ENCODE results near the gene LURAP1L.
"Not testable (repeated sequence)": the region's sequence is repeated elsewhere in the genome, so short reads cannot be mapped to it uniquely, and the experiment has no call there.

The LURAP1L gene

DNA sequence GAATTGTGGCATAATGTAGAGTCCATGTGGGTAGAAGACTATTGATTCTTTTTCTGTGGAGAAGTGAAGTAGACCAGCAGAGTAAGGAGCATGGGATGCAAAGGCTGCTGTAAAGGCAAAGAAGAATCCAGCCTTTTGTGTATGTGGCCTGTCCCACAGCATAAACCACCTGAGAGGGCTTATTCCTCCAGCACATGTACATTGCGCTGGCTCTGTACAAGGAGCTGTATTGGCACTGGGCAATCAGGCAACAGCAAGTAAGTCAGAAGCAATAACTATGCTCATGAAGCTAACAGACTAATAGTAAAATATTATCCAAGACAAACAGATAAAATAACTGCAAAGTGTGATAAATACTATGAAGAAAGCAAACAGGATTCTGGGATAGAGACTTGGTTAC, 86.2 kb downstream of the LURAP1L start:
- no peak for DNase-seq (ENCODE audit: low spot score)

DNA sequence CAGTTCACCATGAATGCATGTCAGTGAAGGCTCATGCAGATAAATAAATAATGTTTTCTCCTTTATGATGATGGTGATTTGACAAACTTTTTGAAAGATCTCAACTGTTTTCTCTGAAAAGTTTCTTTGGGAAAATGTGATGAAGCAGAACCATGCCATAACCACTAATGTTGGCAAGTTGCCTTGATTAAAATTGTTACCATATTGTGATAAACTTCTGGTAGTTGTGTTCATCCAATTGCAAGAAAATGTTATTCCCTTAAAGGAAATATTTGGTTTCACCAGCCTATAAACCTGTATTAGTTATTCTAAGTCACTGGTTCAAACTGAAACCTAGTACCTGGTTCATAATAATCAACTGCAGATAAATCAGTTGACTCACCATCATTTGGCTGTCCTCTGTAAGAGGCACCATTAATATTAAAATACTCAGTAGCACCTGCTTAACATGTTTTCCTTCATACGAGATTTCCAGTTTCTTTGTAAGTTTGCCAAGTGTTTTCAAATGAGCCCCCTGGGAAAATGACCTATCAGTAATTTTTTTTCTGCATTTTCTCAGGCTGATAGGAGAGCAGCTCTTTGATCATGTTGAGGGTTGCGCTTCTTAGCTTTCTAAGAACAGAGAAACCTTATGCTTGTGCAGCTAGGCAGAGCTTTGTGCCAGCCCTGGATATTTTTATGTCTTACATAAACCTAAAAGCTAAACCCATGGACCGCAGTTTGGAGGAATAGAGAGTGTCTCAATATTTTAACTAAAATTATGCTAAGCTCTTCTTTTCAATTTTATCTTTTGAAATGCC, 88.0 kb downstream of the LURAP1L start:
- DNase-seq (ENCODE audit: low spot score): no peak

DNA sequence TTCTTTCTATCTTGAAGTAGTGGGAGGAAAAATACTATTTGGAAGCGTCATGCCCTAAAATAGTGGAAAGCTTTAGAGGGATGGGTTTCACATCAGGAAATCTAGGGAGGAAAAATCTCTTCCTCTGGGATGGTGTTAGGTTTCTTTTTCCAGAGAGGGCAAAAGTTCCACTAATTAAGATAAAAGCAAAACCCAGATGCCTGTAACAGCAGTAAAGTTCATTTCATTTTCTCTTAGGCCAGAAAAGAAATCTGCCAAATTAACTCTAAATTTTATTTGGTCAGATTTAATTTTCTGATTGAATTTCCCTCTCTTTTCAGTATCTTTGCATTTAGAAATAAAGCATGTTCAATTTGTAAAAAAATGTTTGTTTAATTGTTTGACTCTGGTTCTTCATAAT, 88.8 kb downstream of the LURAP1L start:
- DNase-seq (ENCODE audit: low spot score): no peak

DNA sequence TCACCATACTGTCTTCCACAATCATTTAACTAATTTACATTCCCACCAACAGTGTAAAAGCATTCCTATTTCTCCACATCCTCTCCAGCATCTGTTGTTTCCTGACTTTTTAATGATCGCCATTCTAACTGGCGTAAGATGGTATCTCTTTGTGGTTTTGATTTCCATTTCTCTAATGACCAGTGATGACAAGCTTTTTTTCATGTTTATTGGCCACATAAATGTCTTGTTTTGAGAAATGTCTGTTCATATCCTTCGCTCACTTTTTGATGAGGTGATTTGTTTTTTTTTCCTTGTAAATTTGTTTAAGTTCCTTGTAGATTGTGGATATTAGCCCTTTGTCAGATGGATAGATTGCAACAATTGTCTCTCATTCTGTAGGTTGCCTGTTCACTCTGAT, 90.6 kb downstream of the LURAP1L start:
- DNase-seq (ENCODE audit: low spot score): not testable (repeated sequence)
